Chondrocyte (in vitro differentiated cells): ENCODE results near the gene CYP3A7. TPM values are rescaled to one million over a fixed set of nuclear protein-coding genes. Genes with fewer than 3 reads are reported as not detected.
"Not testable (repeated sequence)": the region's sequence is repeated elsewhere in the genome, so short reads cannot be mapped to it uniquely, and the experiment has no call there.

Experiments used
- DNase-seq: peaks from one replicate; pipeline ENCODE4 v3.0.0; 2021; ENCODE audit warnings: mixed read lengths, low spot score
- H3K27ac Mint-ChIP-seq: one replicate; pipeline ENCODE4 v1.8.0; 2021; ENCODE audit warnings: mild to moderate bottlenecking, moderate library complexity, mixed read lengths; ENCODE audit not compliant: unreplicated experiment
- H3K27me3 Mint-ChIP-seq: 2 replicates; pipeline ENCODE4 v1.8.0; 2021; ENCODE audit warnings: low read depth, mixed read lengths
- H3K36me3 Mint-ChIP-seq: 2 replicates; pipeline ENCODE4 v1.8.0; 2021; ENCODE audit warnings: low read depth, mixed read lengths
- H3K4me1 Mint-ChIP-seq: 2 replicates; pipeline ENCODE4 v1.8.0; 2021; ENCODE audit warnings: low read depth, mild to moderate bottlenecking, mixed read lengths
- H3K4me3 Mint-ChIP-seq: one replicate; pipeline ENCODE4 v1.8.0; 2021; ENCODE audit warnings: mild to moderate bottlenecking, moderate library complexity, mixed read lengths; ENCODE audit not compliant: unreplicated experiment
- H3K9me3 Mint-ChIP-seq: 2 replicates; pipeline ENCODE4 v1.8.0; 2021; ENCODE audit warnings: low read depth, mixed read lengths
- total RNA-seq: library from RNA; stranded (reverse); gene quantifications from 3 replicates; pipeline ENCODE4 v1.2.1, GENCODE V29; 2021
- TF ChIP-seq, protein P1 (sequence below): fragments of 200-600 bp; sonication (generic); IDR thresholded peaks from 2 replicates; pipeline ENCODE4 v1.5.0; 2021; ENCODE audit warnings: antibody characterized with exemption, mild to moderate bottlenecking, moderate library complexity

The CYP3A7 gene
- total RNA-seq, 1 donor from 2014 or later, result not detected

DNA sequence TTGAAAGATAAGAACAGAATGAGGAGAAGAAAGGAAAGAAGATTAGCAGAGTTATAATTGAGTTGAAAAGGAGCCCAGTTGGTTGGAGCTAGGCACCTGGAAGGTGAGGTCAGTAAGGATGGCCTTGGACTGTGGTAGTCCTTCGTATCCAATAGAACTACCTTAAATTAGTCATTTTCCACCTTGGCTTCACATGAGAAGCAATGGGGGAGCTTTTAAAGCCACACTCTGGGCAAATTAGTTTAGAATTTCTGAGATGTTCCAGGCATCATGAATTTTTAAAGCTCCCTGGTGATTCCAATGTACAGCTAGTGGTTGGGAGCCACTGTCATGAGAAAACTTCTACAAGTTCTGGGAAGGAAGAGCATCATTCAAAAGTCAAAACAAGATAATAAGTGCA, 27.9 kb downstream of the CYP3A7 start:
- Mint-ChIP-seq H3K9me3 (peaks cover 5% of the 10 kb centered on the region), H3K27ac (no peak overlapping the region), H3K4me1 (no peaks in the 10 kb centered on the region), H3K27me3 (peaks cover 12% of the 10 kb centered on the region), H3K4me3 (no peak overlapping the region), H3K36me3 (peaks cover 2% of the 10 kb centered on the region)
- no peak for DNase-seq
- TF ChIP-seq, protein P1, sequence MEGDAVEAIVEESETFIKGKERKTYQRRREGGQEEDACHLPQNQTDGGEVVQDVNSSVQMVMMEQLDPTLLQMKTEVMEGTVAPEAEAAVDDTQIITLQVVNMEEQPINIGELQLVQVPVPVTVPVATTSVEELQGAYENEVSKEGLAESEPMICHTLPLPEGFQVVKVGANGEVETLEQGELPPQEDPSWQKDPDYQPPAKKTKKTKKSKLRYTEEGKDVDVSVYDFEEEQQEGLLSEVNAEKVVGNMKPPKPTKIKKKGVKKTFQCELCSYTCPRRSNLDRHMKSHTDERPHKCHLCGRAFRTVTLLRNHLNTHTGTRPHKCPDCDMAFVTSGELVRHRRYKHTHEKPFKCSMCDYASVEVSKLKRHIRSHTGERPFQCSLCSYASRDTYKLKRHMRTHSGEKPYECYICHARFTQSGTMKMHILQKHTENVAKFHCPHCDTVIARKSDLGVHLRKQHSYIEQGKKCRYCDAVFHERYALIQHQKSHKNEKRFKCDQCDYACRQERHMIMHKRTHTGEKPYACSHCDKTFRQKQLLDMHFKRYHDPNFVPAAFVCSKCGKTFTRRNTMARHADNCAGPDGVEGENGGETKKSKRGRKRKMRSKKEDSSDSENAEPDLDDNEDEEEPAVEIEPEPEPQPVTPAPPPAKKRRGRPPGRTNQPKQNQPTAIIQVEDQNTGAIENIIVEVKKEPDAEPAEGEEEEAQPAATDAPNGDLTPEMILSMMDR, result no peak

DNA sequence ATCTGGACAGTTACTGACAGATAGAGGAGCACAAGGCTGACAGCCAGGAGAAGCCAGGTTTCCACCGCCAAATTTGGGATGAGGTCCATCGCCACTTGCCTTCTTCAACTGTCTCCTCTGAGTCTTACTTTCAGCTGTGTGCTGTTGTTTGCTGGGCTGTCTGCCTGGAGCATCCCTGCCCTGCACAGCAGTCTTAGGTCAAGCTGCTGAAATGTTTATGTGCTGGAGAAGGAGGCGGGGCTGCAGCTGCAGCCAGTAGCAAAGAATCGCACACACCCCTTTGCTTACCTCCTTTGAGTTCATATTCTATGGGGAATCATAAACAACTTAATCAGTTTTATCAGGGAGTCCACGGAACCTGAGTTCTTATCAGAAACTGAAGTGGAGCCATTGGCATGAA, 35.0 kb downstream of the CYP3A7 start:
- Mint-ChIP-seq H3K4me3 (no peak overlapping the region), H3K9me3 (peaks cover 11% of the 10 kb centered on the region), H3K36me3 (no peaks in the 10 kb centered on the region), H3K4me1 (peaks cover 6% of the 10 kb centered on the region), H3K27me3 (peaks cover 14% of the 10 kb centered on the region), H3K27ac (no peak overlapping the region)
- TF ChIP-seq, protein P1, result no peak
- DNase-seq, result no peak

DNA sequence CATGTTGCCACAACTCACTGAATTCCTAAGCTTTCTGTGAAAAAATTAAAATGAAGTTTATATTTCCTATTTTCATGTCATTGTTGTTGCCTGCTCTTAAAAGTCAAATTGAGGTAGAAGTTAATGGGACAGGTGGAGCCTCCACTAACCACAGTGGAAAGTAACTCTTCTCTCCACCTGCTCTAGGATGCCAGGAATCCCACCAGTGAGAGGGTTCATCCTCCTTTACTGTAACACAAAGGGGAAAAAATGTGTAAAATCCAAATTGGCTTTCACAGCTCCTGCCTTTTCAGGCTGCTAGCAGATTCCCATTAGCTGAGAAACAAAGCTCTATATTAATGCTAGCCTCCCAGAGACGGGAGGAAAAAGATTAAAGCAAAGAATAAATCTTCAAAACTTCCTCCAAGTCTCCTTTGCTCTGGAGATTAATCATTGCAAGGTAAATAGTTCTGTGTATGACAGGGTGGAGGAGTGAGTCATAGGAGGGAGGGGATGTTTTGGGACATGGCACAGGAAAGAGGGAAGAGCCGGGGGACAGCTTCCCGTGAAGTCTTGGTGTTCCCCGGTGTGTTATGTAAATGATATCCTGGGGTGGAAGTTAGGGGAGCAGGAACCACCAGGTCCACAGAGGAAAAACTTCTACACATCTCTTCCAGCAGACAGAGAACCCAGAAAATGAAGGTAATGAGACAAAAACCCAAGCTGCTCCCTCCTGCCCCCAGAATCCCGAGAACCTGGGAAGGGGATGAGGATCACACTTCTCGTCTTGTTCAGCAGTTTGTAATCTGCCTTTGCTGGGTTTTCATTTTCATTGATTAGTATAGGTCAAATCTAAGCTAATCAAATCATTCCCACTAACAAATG, 35.9 kb downstream of the CYP3A7 start:
- DNase-seq, H3K36me3 Mint-ChIP-seq, H3K27ac Mint-ChIP-seq, H3K4me3 Mint-ChIP-seq, H3K4me1 Mint-ChIP-seq: not testable (repeated sequence)
- Mint-ChIP-seq H3K9me3 (peaks cover 11% of the 10 kb centered on the region), H3K27me3 (peaks cover 14% of the 10 kb centered on the region)

DNA sequence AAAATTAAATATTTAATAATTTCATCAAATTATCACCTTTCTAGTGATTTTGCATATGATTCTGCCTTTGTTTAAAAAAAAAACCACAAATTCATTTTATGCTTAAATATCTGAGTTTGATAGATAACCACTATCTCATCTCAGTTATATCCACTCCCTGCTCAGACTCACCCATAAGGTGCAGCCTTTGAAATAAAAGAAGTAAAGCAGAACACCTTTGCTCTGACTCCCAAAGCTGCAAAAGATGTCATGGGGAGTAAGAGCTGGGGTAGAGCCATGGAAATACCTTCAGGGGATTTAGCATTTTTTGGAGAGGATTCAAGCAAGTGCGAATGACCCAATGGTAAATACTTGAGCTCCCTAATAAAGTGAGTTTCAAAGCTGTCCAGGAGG, 40.1 kb downstream of the CYP3A7 start:
- TF ChIP-seq, protein P1, result no peak
- H3K27ac Mint-ChIP-seq, result no peak overlapping the region
- H3K4me3 Mint-ChIP-seq, result no peak overlapping the region
- DNase-seq, result no peak
- H3K27me3 Mint-ChIP-seq, result peaks cover 4% of the 10 kb centered on the region
- peaks cover 13% of the 10 kb centered on the region for H3K9me3 Mint-ChIP-seq
- H3K36me3 Mint-ChIP-seq, result peaks cover 4% of the 10 kb centered on the region
- H3K4me1 Mint-ChIP-seq, result peaks cover 6% of the 10 kb centered on the region

DNA sequence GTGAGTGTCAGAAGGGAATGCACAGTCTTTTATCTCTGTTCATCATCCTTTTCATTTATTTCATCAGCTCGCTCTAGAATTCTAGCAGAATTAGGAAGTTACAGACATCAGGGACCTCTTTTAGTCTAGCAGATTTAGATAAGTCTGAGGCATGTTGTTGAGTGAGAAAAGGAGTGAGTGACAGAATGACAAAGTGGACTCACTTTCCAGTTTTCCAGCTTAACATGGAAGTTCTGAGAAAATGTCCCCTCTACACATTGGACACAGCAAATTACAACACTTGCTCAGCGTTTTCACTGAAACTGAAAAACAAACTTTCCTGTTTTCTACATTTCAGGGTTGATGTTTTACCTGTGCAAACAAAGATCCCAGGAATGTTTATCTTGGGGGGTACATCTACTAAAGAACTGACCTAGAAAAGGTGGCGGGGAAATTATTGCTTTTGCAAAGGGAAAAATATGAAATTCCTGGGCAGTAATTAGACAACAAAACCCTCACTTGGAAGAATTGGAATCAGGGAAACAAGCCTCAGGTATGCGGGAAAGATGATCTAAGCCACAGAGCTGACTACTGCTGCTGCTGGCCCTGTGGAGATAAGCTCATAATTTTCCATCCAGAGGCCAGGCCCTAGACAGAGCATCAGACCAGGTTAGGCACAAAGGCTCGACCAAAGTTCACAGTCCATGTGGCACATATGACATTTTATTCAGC, 40.6 kb downstream of the CYP3A7 start:
- Mint-ChIP-seq H3K9me3 (peaks cover 13% of the 10 kb centered on the region), H3K4me1 (peaks cover 6% of the 10 kb centered on the region), H3K27ac (no peak overlapping the region), H3K4me3 (no peak overlapping the region), H3K36me3 (peaks cover 4% of the 10 kb centered on the region), H3K27me3 (peaks cover 4% of the 10 kb centered on the region)
- no peak for DNase-seq
- TF ChIP-seq, protein P1, result no peak
